Measurements from ENCODE around the gene TSPAN18. TPM values are rescaled to one million over a fixed set of nuclear protein-coding genes. Genes with fewer than 3 reads are reported as not detected.
A peak's percentile ranks its signal among the peaks of the same experiment; 100 is the strongest.

TSPAN18 gene
- total RNA-seq, 4 donors from 2014 or later: 2.6 to 28.9 (median 4.9) TPM

- Histone ChIP-seq H3K4me1 (peaks cover 0 to 5% (median 0%) of the 10 kb centered on the region in 4 donors), H3K4me3 (no peak overlapping the region), H3K27me3 (no peaks in the 10 kb centered on the region), H3K9me3 (no peaks in the 10 kb centered on the region), H3K36me3 (no peaks in the 10 kb centered on the region), H3K27ac (no peak overlapping the region)
- no peak for DNase-seq
- 83 to 85% methylated on average over 1 to 5 of the region's 5 CpGs for WGBS, 2 donors (ENCODE audit: low coverage in 1 of 2)
- intact Hi-C loops (cut with DNase I; ENCODE audit: low total_unique reads): no loop called here
- TF ChIP-seq POLR2A (IDR thresholded peaks at IDR 0.05) (no peak), CTCF (IDR thresholded peaks at IDR 0.05) (no peak), EP300 (IDR thresholded peaks at IDR 0.05; ENCODE audit: low read depth) (no peak), POLR2AphosphoS5 (IDR thresholded peaks at IDR 0.05) (no peak)
- in situ Hi-C loops (cut with MboI; ENCODE audit: low pct_ligation_motif_present in 1 of 4, low pct_unique_long_range_greater_than_20kb in 1 of 4, low sequenced_read_pairs in 3 of 4): no loop called here
Measured at GRCh38 chr11:44851496-44851895, 124.7 kb downstream of the TSPAN18 start.

- 62 to 70% methylated on average over 2 of the region's 2 CpGs for WGBS, 2 donors (ENCODE audit: low coverage in 1 of 2)
- peaks cover 0 to 5% (median 0%) of the 10 kb centered on the region in 4 donors for H3K4me1 ChIP-seq
- no peaks in the 10 kb centered on the region for H3K36me3 ChIP-seq
- no peak overlapping the region for H3K4me3 ChIP-seq
- no peaks in the 10 kb centered on the region for H3K9me3 ChIP-seq
- no peak for DNase-seq
- H3K27ac ChIP-seq: no peak overlapping the region
- H3K27me3 ChIP-seq: no peaks in the 10 kb centered on the region
- intact Hi-C loops (cut with DNase I; ENCODE audit: low total_unique reads) (no loop called here), in situ Hi-C loops (cut with MboI; ENCODE audit: low pct_ligation_motif_present in 1 of 4, low pct_unique_long_range_greater_than_20kb in 1 of 4, low sequenced_read_pairs in 3 of 4) (no loop called here)
- TF ChIP-seq POLR2A (IDR thresholded peaks at IDR 0.05): no peak
Measured at GRCh38 chr11:44852159-44852747, 125.5 kb downstream of the TSPAN18 start.

- Histone ChIP-seq H3K4me3 (no peak overlapping the region), H3K27me3 (no peaks in the 10 kb centered on the region), H3K27ac (peak overlapping the region in 1 of 4 donors; percentile 12), H3K4me1 (peaks cover 0 to 5% (median 0%) of the 10 kb centered on the region in 4 donors), H3K36me3 (no peaks in the 10 kb centered on the region), H3K9me3 (no peaks in the 10 kb centered on the region)
- WGBS, 2 donors (ENCODE audit: low coverage in 1 of 2): 69 to 86% methylated on average over 2 to 5 of the region's 5 CpGs
- DNase-seq: no peak
- in situ Hi-C loops (cut with MboI; ENCODE audit: low pct_ligation_motif_present in 1 of 4, low pct_unique_long_range_greater_than_20kb in 1 of 4, low sequenced_read_pairs in 3 of 4) (no loop called here), intact Hi-C loops (cut with DNase I; ENCODE audit: low total_unique reads) (no loop called here)
- no peak for TF ChIP-seq CTCF (IDR thresholded peaks at IDR 0.05)
- TF ChIP-seq POLR2AphosphoS5 (IDR thresholded peaks at IDR 0.05): no peak
Measured at GRCh38 chr11:44852952-44853351, 126.2 kb downstream of the TSPAN18 start.

GRCh38 chr11:44853666-44854065 lies 126.9 kb downstream of the TSPAN18 start:
- 13 to 59% methylated on average over 3 to 9 of the region's 9 CpGs for WGBS, 2 donors (ENCODE audit: low coverage in 1 of 2)
- TF ChIP-seq CTCF (IDR thresholded peaks at IDR 0.05) (no peak), EP300 (IDR thresholded peaks at IDR 0.05; ENCODE audit: low read depth) (no peak), POLR2A (IDR thresholded peaks at IDR 0.05) (no peak), POLR2AphosphoS5 (IDR thresholded peaks at IDR 0.05) (no peak)
- in situ Hi-C loops (cut with MboI; ENCODE audit: low pct_ligation_motif_present in 1 of 4, low pct_unique_long_range_greater_than_20kb in 1 of 4, low sequenced_read_pairs in 3 of 4): no loop called here
- H3K4me3 ChIP-seq: no peak overlapping the region
- no peaks in the 10 kb centered on the region for H3K36me3 ChIP-seq
- no peak for DNase-seq
- peaks cover 0 to 5% (median 0%) of the 10 kb centered on the region in 4 donors for H3K4me1 ChIP-seq
- intact Hi-C loops (cut with DNase I; ENCODE audit: low total_unique reads): no loop called here
- no peaks in the 10 kb centered on the region for H3K27me3 ChIP-seq
- H3K27ac ChIP-seq: peak overlapping the region in 1 of 4 donors; percentile 12
- no peaks in the 10 kb centered on the region for H3K9me3 ChIP-seq

- Histone ChIP-seq H3K4me1 (peaks cover 0 to 5% (median 0%) of the 10 kb centered on the region in 4 donors), H3K27me3 (no peaks in the 10 kb centered on the region), H3K27ac (peak overlapping the region in 3 of 4 donors; percentile 16 to 41 (median 34)), H3K9me3 (no peaks in the 10 kb centered on the region), H3K36me3 (no peaks in the 10 kb centered on the region), H3K4me3 (no peak overlapping the region)
- TF ChIP-seq POLR2A (IDR thresholded peaks at IDR 0.05) (no peak), CTCF (IDR thresholded peaks at IDR 0.05) (no peak), EP300 (IDR thresholded peaks at IDR 0.05; ENCODE audit: low read depth) (no peak), POLR2AphosphoS5 (IDR thresholded peaks at IDR 0.05) (no peak)
- DNase-seq: no peak
- 25% methylated on average over 5 of the region's 5 CpGs; no CpG with 5 or more reads in 1 of the 2 donors for WGBS, 2 donors (ENCODE audit: low coverage in 1 of 2)
- intact Hi-C loops (cut with DNase I; ENCODE audit: low total_unique reads): no loop called here
- in situ Hi-C loops (cut with MboI; ENCODE audit: low pct_ligation_motif_present in 1 of 4, low pct_unique_long_range_greater_than_20kb in 1 of 4, low sequenced_read_pairs in 3 of 4): no loop called here
Measured at GRCh38 chr11:44854086-44854485, 127.3 kb downstream of the TSPAN18 start.

Measured in transverse colon (tissue), 4 donors.